ENCODE results near the gene OSBPL8. TPM values are rescaled to one million over a fixed set of nuclear protein-coding genes. Genes with fewer than 3 reads are reported as not detected.

OSBPL8 gene
- total and polyA plus RNA-seq, 4 donors = 6.9 to 32.5 (median 22.9) TPM

DNA sequence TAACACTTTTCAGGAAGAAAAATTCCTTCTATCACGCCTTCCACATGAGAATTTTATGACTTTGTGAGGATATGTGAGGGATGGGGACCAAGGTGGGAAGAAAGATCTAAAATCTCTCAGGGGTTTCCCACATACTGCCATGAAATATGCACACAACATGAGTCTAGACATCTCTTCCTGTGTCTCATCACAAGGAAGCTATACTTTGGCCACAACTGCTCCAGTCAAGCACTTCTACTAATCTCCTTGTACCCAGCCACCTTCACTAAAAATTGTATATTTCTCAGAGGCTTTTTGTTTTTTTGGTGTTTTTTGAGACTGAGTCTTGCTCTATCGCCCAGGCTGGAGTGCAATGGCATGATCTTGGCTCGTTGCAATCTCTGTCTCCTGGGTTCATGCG, 3.2 kb downstream of the OSBPL8 start:
- no peaks in the 10 kb centered on the region for H3K27me3 ChIP-seq (ENCODE audit: control insufficient read depth in 4 of 4, insufficient read depth in 4 of 4, low read length in 3 of 4)

DNA sequence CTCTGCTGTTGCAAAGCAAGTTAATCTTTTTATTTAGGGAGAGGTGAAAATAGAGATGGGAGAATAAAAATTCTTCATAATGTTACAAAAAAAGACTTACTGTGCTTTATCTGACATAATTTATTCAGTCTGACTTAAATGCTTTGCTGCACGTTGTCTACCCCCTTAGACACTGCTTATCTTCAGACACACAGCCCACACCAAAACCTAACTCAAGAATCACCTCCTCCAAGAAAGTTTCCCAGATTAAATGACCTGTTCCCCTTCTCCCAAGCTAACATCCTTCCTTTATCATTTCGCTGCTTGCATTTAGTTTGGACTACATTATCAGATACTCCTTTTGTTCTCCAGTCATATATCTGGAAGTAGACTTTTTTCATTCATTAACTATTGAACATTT, 3.8 kb downstream of the OSBPL8 start:
- no peak for DNase-seq (ENCODE audit: low spot score)
- 89% methylated on average over 2 of the region's 2 CpGs for WGBS
- H3K4me1 ChIP-seq (ENCODE audit: control insufficient read depth in 4 of 4, insufficient read depth in 4 of 4, low read length in 3 of 4) = peaks cover 1 to 11% (median 10%) of the 10 kb centered on the region in 4 donors
- no peak overlapping the region for H3K4me3 ChIP-seq (ENCODE audit: low read depth in 1 of 3, low read length in 3 of 3)
- H3K36me3 ChIP-seq (ENCODE audit: control insufficient read depth in 4 of 4, insufficient read depth in 3 of 4, low read depth in 1 of 4, low read length in 3 of 4) = no peaks in the 10 kb centered on the region
- TF ChIP-seq FOXA2 (IDR thresholded peaks at IDR 0.05) (no peak), EGR1 (IDR thresholded peaks at IDR 0.05; ENCODE audit: low read depth in 2 of 2) (no peak), HNF4G (IDR thresholded peaks at IDR 0.05) (no peak), ZBTB33 (IDR thresholded peaks at IDR 0.05) (no peak), SP1 (IDR thresholded peaks at IDR 0.05) (no peak), RAD21 (IDR thresholded peaks at IDR 0.05) (no peak)
- H3K27me3 ChIP-seq (ENCODE audit: control insufficient read depth in 4 of 4, insufficient read depth in 4 of 4, low read length in 3 of 4) = no peaks in the 10 kb centered on the region
- no peak overlapping the region for H3K27ac ChIP-seq (ENCODE audit: low read depth in 1 of 2, low read length in 2 of 2)
- H3K9me3 ChIP-seq (ENCODE audit: control insufficient read depth in 4 of 4, low read length in 3 of 4) = no peaks in the 10 kb centered on the region
- H3K9ac ChIP-seq (ENCODE audit: low read depth in 1 of 2, low read length in 2 of 2) = no peak overlapping the region

More for the DNA sequence above, 3.2 kb downstream of the OSBPL8 start:
- no peak overlapping the region for H3K9ac ChIP-seq (ENCODE audit: low read depth in 1 of 2, low read length in 2 of 2)
- no peak overlapping the region for H3K27ac ChIP-seq (ENCODE audit: low read depth in 1 of 2, low read length in 2 of 2)
- no peak for TF ChIP-seq YY1 (IDR thresholded peaks at IDR 0.05)
- no peak for TF ChIP-seq NR2F2 (IDR thresholded peaks at IDR 0.05)
- TF ChIP-seq CTCF (IDR thresholded peaks at IDR 0.05; ENCODE audit: low read depth, low read length, missing input control) = no peak
- TF ChIP-seq FOXA1 (IDR thresholded peaks at IDR 0.05) = no peak
- TF ChIP-seq, protein P1, sequence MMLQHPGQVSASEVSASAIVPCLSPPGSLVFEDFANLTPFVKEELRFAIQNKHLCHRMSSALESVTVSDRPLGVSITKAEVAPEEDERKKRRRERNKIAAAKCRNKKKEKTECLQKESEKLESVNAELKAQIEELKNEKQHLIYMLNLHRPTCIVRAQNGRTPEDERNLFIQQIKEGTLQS (IDR thresholded peaks at IDR 0.05) = no peak
- no peak for TF ChIP-seq JUND (IDR thresholded peaks at IDR 0.05)
- no peak for TF ChIP-seq HNF4A (conservative IDR thresholded peaks at IDR 0.05)
- no peak for TF ChIP-seq FOXA2 (IDR thresholded peaks at IDR 0.05)
- TF ChIP-seq SP1 (IDR thresholded peaks at IDR 0.05) = no peak
- no peak for TF ChIP-seq GABPA (IDR thresholded peaks at IDR 0.05 in 1 of 2, conservative IDR thresholded peaks at IDR 0.05 in 1 of 2)
- TF ChIP-seq, protein P2, sequence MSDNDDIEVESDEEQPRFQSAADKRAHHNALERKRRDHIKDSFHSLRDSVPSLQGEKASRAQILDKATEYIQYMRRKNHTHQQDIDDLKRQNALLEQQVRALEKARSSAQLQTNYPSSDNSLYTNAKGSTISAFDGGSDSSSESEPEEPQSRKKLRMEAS (IDR thresholded peaks at IDR 0.05) = no peak
- H3K36me3 ChIP-seq (ENCODE audit: control insufficient read depth in 4 of 4, insufficient read depth in 3 of 4, low read depth in 1 of 4, low read length in 3 of 4) = no peaks in the 10 kb centered on the region
- H3K4me3 ChIP-seq (ENCODE audit: low read depth in 1 of 3, low read length in 3 of 3) = no peak overlapping the region
- 97% methylated on average over 4 of the region's 4 CpGs for WGBS
- H3K9me3 ChIP-seq (ENCODE audit: control insufficient read depth in 4 of 4, low read length in 3 of 4) = no peaks in the 10 kb centered on the region
- peaks cover 1 to 13% (median 10%) of the 10 kb centered on the region in 4 donors for H3K4me1 ChIP-seq (ENCODE audit: control insufficient read depth in 4 of 4, insufficient read depth in 4 of 4, low read length in 3 of 4)
- no peak for DNase-seq (ENCODE audit: low spot score)

DNA sequence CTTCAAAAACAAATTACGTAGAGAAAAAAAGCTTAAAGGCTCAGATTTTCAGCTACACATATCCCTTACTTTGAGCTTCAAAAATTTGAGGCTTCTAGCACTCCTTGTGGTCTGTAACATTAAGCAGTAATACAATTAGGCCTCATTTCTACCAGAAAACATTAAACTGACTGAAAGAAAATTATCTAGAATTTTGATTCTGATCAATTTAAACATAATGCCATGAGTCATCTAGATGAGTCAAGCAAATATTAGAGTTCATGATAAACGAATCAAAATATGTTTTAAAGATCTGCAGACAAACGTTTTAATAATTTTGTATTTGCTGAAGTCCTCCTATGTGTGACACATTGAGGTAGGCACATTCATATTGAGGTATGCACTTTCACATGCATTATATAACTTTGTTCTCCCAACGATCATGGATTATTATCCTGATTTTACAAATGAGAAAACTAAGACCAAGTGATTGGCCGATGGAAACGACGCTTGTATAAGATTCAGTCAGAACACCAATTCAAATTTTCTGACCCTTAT, 4.3 kb downstream of the OSBPL8 start:
- no peaks in the 10 kb centered on the region for H3K9me3 ChIP-seq (ENCODE audit: control insufficient read depth in 4 of 4, low read length in 3 of 4)
- no peak overlapping the region for H3K4me3 ChIP-seq (ENCODE audit: low read depth in 1 of 3, low read length in 3 of 3)
- no peak overlapping the region for H3K9ac ChIP-seq (ENCODE audit: low read depth in 1 of 2, low read length in 2 of 2)
- WGBS = 86% methylated on average over 7 of the region's 7 CpGs
- no peak overlapping the region for H3K27ac ChIP-seq (ENCODE audit: low read depth in 1 of 2, low read length in 2 of 2)
- no peaks in the 10 kb centered on the region for H3K27me3 ChIP-seq (ENCODE audit: control insufficient read depth in 4 of 4, insufficient read depth in 4 of 4, low read length in 3 of 4)
- DNase-seq (ENCODE audit: low spot score) = no peak
- peaks cover 1 to 11% (median 10%) of the 10 kb centered on the region in 4 donors for H3K4me1 ChIP-seq (ENCODE audit: control insufficient read depth in 4 of 4, insufficient read depth in 4 of 4, low read length in 3 of 4)
- no peaks in the 10 kb centered on the region for H3K36me3 ChIP-seq (ENCODE audit: control insufficient read depth in 4 of 4, insufficient read depth in 3 of 4, low read depth in 1 of 4, low read length in 3 of 4)
- TF ChIP-seq RAD21 (IDR thresholded peaks at IDR 0.05) (no peak), ZBTB33 (IDR thresholded peaks at IDR 0.05) (no peak), REST (IDR thresholded peaks at IDR 0.05) (no peak)
- TF ChIP-seq, protein P1 (IDR thresholded peaks at IDR 0.05) = no peak

All from liver (tissue), 9 donors.